Calu3 (cell line): Measurements from ENCODE around the gene HMCN2. TPM values are rescaled to one million over a fixed set of nuclear protein-coding genes. Genes with fewer than 3 reads are reported as not detected.

Source experiments
- BruUV-seq: library from RNA; stranded (reverse); fragments of 400-500 nt; replicated peaks from 2 replicates; lab custom pipeline; 2021; lab: Mats Ljungman, UMichigan
- CTCF ChIA-PET: fragments of 300-600 bp; sonication (Branson Sonifier 250); formaldehyde crosslinking; loops from one replicate; lab custom pipeline; 2022; ENCODE audit warnings: antibody characterized with exemption; lab: Charles Lee
- DNase-seq: peaks from one replicate; pipeline ENCODE4 v3.0.0; 2022
- H3K27ac Mint-ChIP-seq: one replicate; pipeline ENCODE4 v1.8.0; 2022; ENCODE audit warnings: mixed read lengths; ENCODE audit not compliant: unreplicated experiment
- H3K27me3 Mint-ChIP-seq: one replicate; pipeline ENCODE4 v1.8.0; 2022; ENCODE audit warnings: mixed read lengths; ENCODE audit not compliant: unreplicated experiment
- H3K36me3 Mint-ChIP-seq: one replicate; pipeline ENCODE4 v1.8.0; 2022; ENCODE audit warnings: mild to moderate bottlenecking, moderate library complexity, mixed read lengths; ENCODE audit not compliant: insufficient read depth, unreplicated experiment
- H3K4me1 Mint-ChIP-seq: one replicate; pipeline ENCODE4 v1.8.0; 2022; ENCODE audit warnings: mild to moderate bottlenecking, low read depth, mixed read lengths; ENCODE audit not compliant: unreplicated experiment
- H3K4me3 Mint-ChIP-seq: one replicate; pipeline ENCODE4 v1.8.0; 2022; ENCODE audit warnings: mild to moderate bottlenecking, low read depth, moderate library complexity, mixed read lengths; ENCODE audit not compliant: unreplicated experiment
- H3K9me3 Mint-ChIP-seq: one replicate; pipeline ENCODE4 v1.8.0; 2022; ENCODE audit warnings: low read depth, mixed read lengths; ENCODE audit not compliant: unreplicated experiment
- intact Hi-C: fragments of 100-400 bp; cut with micrococcal nuclease; formaldehyde crosslinking; loops from one replicate; pipeline ENCODE4 v1.10.0; 2022; ENCODE audit not compliant: unreplicated experiment
- total RNA-seq: library from RNA; stranded (reverse); gene quantifications from 2 replicates; pipeline ENCODE4 v1.2.3, GENCODE V29; 2022
- TF ChIP-seq, protein P1 (sequence below): fragments of 200-600 bp; IDR thresholded peaks from one replicate; pipeline ENCODE4 v1.8.0; 2022; ENCODE audit warnings: antibody characterized with exemption; ENCODE audit not compliant: unreplicated experiment

Gene HMCN2
- total RNA-seq, 1 experiment from 2014 or later: not detected

DNA sequence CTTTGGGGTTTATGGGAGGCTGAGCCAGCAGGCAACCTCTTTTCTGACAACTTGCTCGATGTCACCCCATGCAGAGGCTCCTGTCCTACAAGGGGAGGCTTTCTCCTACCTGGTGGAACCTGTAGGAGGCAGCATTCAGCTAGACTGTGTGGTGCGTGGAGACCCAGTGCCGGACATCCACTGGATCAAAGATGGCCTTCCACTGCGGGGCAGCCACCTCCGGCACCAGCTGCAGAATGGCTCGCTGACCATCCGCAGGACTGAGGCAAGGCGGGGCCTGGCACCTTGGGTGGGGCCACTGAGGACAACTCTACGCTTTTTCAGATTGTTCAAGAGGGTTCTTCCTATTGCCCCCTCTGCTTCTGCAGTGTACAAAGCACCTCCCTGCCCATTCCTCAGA is 143.1 kb downstream of the HMCN2 start:
- Mint-ChIP-seq H3K9me3 (no peaks in the 10 kb centered on the region), H3K27me3 (no peaks in the 10 kb centered on the region), H3K36me3 (no peaks in the 10 kb centered on the region), H3K4me1 (no peaks in the 10 kb centered on the region), H3K27ac (no peak overlapping the region), H3K4me3 (no peak overlapping the region)
- CTCF ChIA-PET: no interaction called here
- intact Hi-C loops: no loop called here
- no peak for DNase-seq
- BruUV-seq: no TSS peak
- TF ChIP-seq, protein P1, sequence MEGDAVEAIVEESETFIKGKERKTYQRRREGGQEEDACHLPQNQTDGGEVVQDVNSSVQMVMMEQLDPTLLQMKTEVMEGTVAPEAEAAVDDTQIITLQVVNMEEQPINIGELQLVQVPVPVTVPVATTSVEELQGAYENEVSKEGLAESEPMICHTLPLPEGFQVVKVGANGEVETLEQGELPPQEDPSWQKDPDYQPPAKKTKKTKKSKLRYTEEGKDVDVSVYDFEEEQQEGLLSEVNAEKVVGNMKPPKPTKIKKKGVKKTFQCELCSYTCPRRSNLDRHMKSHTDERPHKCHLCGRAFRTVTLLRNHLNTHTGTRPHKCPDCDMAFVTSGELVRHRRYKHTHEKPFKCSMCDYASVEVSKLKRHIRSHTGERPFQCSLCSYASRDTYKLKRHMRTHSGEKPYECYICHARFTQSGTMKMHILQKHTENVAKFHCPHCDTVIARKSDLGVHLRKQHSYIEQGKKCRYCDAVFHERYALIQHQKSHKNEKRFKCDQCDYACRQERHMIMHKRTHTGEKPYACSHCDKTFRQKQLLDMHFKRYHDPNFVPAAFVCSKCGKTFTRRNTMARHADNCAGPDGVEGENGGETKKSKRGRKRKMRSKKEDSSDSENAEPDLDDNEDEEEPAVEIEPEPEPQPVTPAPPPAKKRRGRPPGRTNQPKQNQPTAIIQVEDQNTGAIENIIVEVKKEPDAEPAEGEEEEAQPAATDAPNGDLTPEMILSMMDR: no peak

- intact Hi-C loops: no loop called here
- H3K27me3 Mint-ChIP-seq: no peaks in the 10 kb centered on the region
- H3K4me3 Mint-ChIP-seq: no peak overlapping the region
- H3K9me3 Mint-ChIP-seq: no peaks in the 10 kb centered on the region
- DNase-seq: no peak
- no peaks in the 10 kb centered on the region for H3K4me1 Mint-ChIP-seq
- no peaks in the 10 kb centered on the region for H3K36me3 Mint-ChIP-seq
- no peak overlapping the region for H3K27ac Mint-ChIP-seq
- no TSS peak for BruUV-seq
- CTCF ChIA-PET: no interaction called here
- TF ChIP-seq, protein P1: no peak
Observed at GRCh38 chr9:130409246-130409645, 143.7 kb downstream of the HMCN2 start.

GRCh38 chr9:130410443-130410842 is 144.9 kb downstream of the HMCN2 start:
- no peak for DNase-seq
- Mint-ChIP-seq H3K27me3 (no peaks in the 10 kb centered on the region), H3K4me1 (no peaks in the 10 kb centered on the region), H3K4me3 (no peak overlapping the region), H3K9me3 (no peaks in the 10 kb centered on the region), H3K27ac (no peak overlapping the region), H3K36me3 (no peaks in the 10 kb centered on the region)
- TF ChIP-seq, protein P1: no peak
- CTCF ChIA-PET: interaction anchor here (0.6 kb wide), 1 partner anchor 183 kb away, joined by 4 read pairs; no protein-coding TSS in a partner anchor
- intact Hi-C loops: no loop called here
- BruUV-seq: no TSS peak

DNA sequence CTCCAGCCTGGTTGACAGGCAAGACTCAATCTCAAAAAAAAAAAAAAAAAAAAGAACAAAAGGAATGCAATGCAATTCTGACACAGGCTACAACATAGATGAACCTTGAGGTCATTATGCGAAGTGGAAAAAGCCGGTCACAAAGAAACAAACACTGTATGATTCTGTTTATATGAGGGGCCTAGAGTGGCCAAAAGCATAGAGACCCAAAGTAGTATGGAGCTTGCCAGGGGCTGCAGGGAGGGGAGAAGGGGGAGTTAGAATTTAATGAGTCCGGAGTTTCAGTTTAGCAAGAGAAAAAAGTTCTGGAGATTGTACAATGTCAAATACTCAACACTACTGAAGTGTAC is 146.0 kb downstream of the HMCN2 start:
- intact Hi-C loops: no loop called here
- Mint-ChIP-seq H3K27me3 (no peaks in the 10 kb centered on the region), H3K9me3 (no peaks in the 10 kb centered on the region), H3K36me3 (no peaks in the 10 kb centered on the region), H3K4me1 (no peaks in the 10 kb centered on the region), H3K4me3 (no peak overlapping the region), H3K27ac (no peak overlapping the region)
- TF ChIP-seq, protein P1: no peak
- CTCF ChIA-PET: interaction anchor here (0.6 to 0.7 kb wide), 2 partner anchors 289 to 522 kb away, joined by 3 read pairs; no protein-coding TSS in a partner anchor
- DNase-seq: no peak
- BruUV-seq: no TSS peak
